Ovary (tissue), 9 donors: Measurements from ENCODE around the gene ACTN2. TPM values are rescaled to one million over a fixed set of nuclear protein-coding genes. Genes with fewer than 3 reads are reported as not detected.

Experiments used
- DNase-seq, 5 donors: peaks; one replicate each; pipeline ENCODE4 v3.0.0-alpha.2; 2019 to 2020
- H3K27ac ChIP-seq, 2 donors: fragments of 200-600 bp; one replicate each; pipeline versions ENCODE4 v1.5.1 to v1.8.0; 2019 to 2022
- H3K27me3 ChIP-seq: fragments of 200-600 bp; one replicate; pipeline ENCODE4 v1.8.0; 2022
- H3K36me3 ChIP-seq: fragments of 200-600 bp; sonication (generic); one replicate; pipeline ENCODE4 v1.5.1; 2019
- H3K4me1 ChIP-seq: one replicate; pipeline ENCODE4 v1.8.1; 2013; ENCODE audit warnings: mild to moderate bottlenecking, moderate library complexity; ENCODE audit not compliant: insufficient read depth
- H3K4me3 ChIP-seq: fragments of 200-600 bp; sonication (generic); one replicate; pipeline ENCODE4 v1.5.1; 2017
- H3K9me3 ChIP-seq, 2 donors: fragments of 200-600 bp in 1 of 2; sonication (generic) in 1 of 2; one replicate each; pipeline versions ENCODE4 v1.5.1 to v1.8.1; 2013 to 2019; ENCODE audit warnings: mild to moderate bottlenecking in 1 of 2, moderate library complexity in 1 of 2
- CTCF ChIP-seq, 3 donors: fragments of 450-650 bp in 2 of 3; fragments of 200-600 bp in 1 of 3; IDR thresholded peaks; one replicate each; pipeline versions ENCODE4 v1.5.1 to v1.8.0; 2016 to 2022; ENCODE audit warnings: antibody characterized with exemption in 3 of 3, mild to moderate bottlenecking in 1 of 3
- EP300 ChIP-seq: sonication (generic); formaldehyde crosslinking; IDR thresholded peaks from one replicate; pipeline ENCODE4 v1.6.1; 2017; ENCODE audit warnings: antibody characterized with exemption
- POLR2A ChIP-seq: fragments of 450-650 bp; IDR thresholded peaks from one replicate; pipeline ENCODE4 v1.6.1; 2017; ENCODE audit warnings: antibody characterized with exemption, mild to moderate bottlenecking, moderate library complexity
- WGBS, 3 donors: extraction: QIAGEN DNeasy Blood & Tissue Kit in 1 of 3; methylation state at CpG; one replicate each; pipeline versions ENCODE4 v1.1.5 to v1.1.7; 2013 to 2017; 5-methylcytosine and 5-hydroxymethylcytosine counted together
- intact Hi-C, 4 donors: fragments of 100-400 bp; cut with DNase I; formaldehyde crosslinking; loops; one replicate each; pipeline versions ENCODE4 v1.11.0 to v1.15.1; 2022 to 2023
- polyA plus RNA-seq, 2 donors: library from polyadenylated mRNA; stranded (reverse); fragments of 200-250 nt in 1 of 2; fragments of 350-450 nt in 1 of 2; fragmentation: Illumina TruSeq in 1 of 2; extraction: RNeasy Lipid Tissue Mini Kit (QIAGEN cat#74804) in 1 of 2; gene quantifications; one replicate each; pipeline ENCODE4 v1.2.3, GENCODE V29; 2013 to 2014
- total RNA-seq, 7 donors: library from RNA; depleted of rRNA in 2 of 7; stranded (reverse); fragments of >200 nt in 2 of 7; fragmentation: NEBNext Ultra II Directional in 3 of 7; extraction: Animal tissue kit (Norgen Biotek cat#: 25700) in 3 of 7; gene quantifications; one replicate each; pipeline versions ENCODE4 v1.1.0 to v1.2.4, GENCODE V29; 2016 to 2023
- donor health status: DM: no; HTN: no; CAD: no; lungs with moderate emphysema.
- donor health status: DM: no; HTN: no; CAD: no.
- donor health status: Bipolar disorder and iron deficiency.
- donor health status: DM: yes; HTN: yes; CAD: no.
- donor health status: DM: no; HTN: no; CAD: no.
- donor health status: DM: yes; HTN: yes; CAD: no.

Gene ACTN2
- total and polyA plus RNA-seq, 9 donors: 0.34 to 2.7 (median 1.1) TPM

- H3K36me3 ChIP-seq: no peaks in the 10 kb centered on the region
- intact Hi-C loops: no loop called here
- peak in 3 of 5 donors; percentile 11 to 34 (median 23) for DNase-seq
- no peak for TF ChIP-seq CTCF (IDR thresholded peaks at IDR 0.05)
- TF ChIP-seq POLR2A: no peak
- TF ChIP-seq EP300: no peak
- peaks cover 5% of the 10 kb centered on the region for H3K4me1 ChIP-seq
- peak overlapping the region; percentile 34 for H3K4me3 ChIP-seq
- 5 to 11% (median 6%) methylated on average over 28 to 31 of the region's 31 CpGs for WGBS, 3 donors
- no peaks in the 10 kb centered on the region for H3K27me3 ChIP-seq
- H3K27ac ChIP-seq: no peak overlapping the region
- no peaks in the 10 kb centered on the region for H3K9me3 ChIP-seq
Observed at GRCh38 chr1:236686815-236687160, 489 bp downstream of the ACTN2 start.

- H3K27me3 ChIP-seq: no peaks in the 10 kb centered on the region
- H3K27ac ChIP-seq: no peak overlapping the region
- TF ChIP-seq POLR2A (no peak), EP300 (no peak), CTCF (IDR thresholded peaks at IDR 0.05) (no peak)
- 59 to 72% (median 61%) methylated on average over 8 of the region's 8 CpGs for WGBS, 3 donors
- H3K36me3 ChIP-seq: no peaks in the 10 kb centered on the region
- no peak overlapping the region for H3K4me3 ChIP-seq
- H3K4me1 ChIP-seq: peaks cover 5% of the 10 kb centered on the region
- no peak for DNase-seq
- no peaks in the 10 kb centered on the region for H3K9me3 ChIP-seq
- intact Hi-C loops: no loop called here
Observed at GRCh38 chr1:236687273-236687672, 974 bp downstream of the ACTN2 start.

GRCh38 chr1:236688705-236689104 lies 2.4 kb downstream of the ACTN2 start:
- H3K4me3 ChIP-seq: no peak overlapping the region
- H3K4me1 ChIP-seq: peaks cover 5% of the 10 kb centered on the region
- no peaks in the 10 kb centered on the region for H3K27me3 ChIP-seq
- intact Hi-C loops: no loop called here
- 83 to 92% (median 88%) methylated on average over 4 of the region's 4 CpGs for WGBS, 3 donors
- TF ChIP-seq POLR2A: no peak
- TF ChIP-seq CTCF (IDR thresholded peaks at IDR 0.05): no peak
- TF ChIP-seq EP300: no peak
- H3K27ac ChIP-seq: no peak overlapping the region
- no peaks in the 10 kb centered on the region for H3K36me3 ChIP-seq
- H3K9me3 ChIP-seq: no peaks in the 10 kb centered on the region
- DNase-seq: no peak

GRCh38 chr1:236689713-236690569 lies 3.6 kb downstream of the ACTN2 start:
- no peaks in the 10 kb centered on the region for H3K9me3 ChIP-seq
- H3K4me3 ChIP-seq: no peak overlapping the region
- no peak for DNase-seq
- H3K27me3 ChIP-seq: no peaks in the 10 kb centered on the region
- intact Hi-C loops: no loop called here
- H3K27ac ChIP-seq: no peak overlapping the region
- 74 to 83% (median 77%) methylated on average over 11 of the region's 11 CpGs for WGBS, 3 donors
- H3K36me3 ChIP-seq: no peaks in the 10 kb centered on the region
- TF ChIP-seq EP300: no peak
- TF ChIP-seq POLR2A: no peak
- H3K4me1 ChIP-seq: peaks cover 5% of the 10 kb centered on the region

- Histone ChIP-seq H3K9me3 (no peaks in the 10 kb centered on the region), H3K4me3 (no peak overlapping the region), H3K27me3 (no peaks in the 10 kb centered on the region), H3K4me1 (peaks cover 5% of the 10 kb centered on the region), H3K27ac (no peak overlapping the region), H3K36me3 (no peaks in the 10 kb centered on the region)
- no peak for TF ChIP-seq CTCF (IDR thresholded peaks at IDR 0.05)
- DNase-seq: no peak
- intact Hi-C loops: no loop called here
- WGBS, 3 donors: 87 to 95% (median 94%) methylated on average over 5 of the region's 5 CpGs
Observed at GRCh38 chr1:236691348-236691747, 5.0 kb downstream of the ACTN2 start.
